ENCODE data around the gene ULBP3. TPM values are rescaled to one million over a fixed set of nuclear protein-coding genes. Genes with fewer than 3 reads are reported as not detected.

Gene ULBP3
- total RNA-seq, 1 experiment from 2014 or later, result 4.2 TPM

Other genes starting within 250 kb of the ULBP3 start
- gene LRP11, start 204.8 kb downstream of the ULBP3 start, total RNA-seq (2014; rRNA removed; shearing (Covaris generic)), result 25.5 and 27.3 TPM in 2 replicates
- not detected in 2 replicates for gene RAET1E, start 171.0 kb downstream of the ULBP3 start, total RNA-seq (2014; rRNA removed; shearing (Covaris generic))
- not detected in 2 replicates for gene RAET1G, start 146.0 kb downstream of the ULBP3 start, total RNA-seq (2014; rRNA removed; shearing (Covaris generic))
- 0.37 and 0.61 TPM in 2 replicates for gene ULBP2, start 127.1 kb downstream of the ULBP3 start, total RNA-seq (2014; rRNA removed; shearing (Covaris generic))
- not detected in 2 replicates for gene ULBP1, start 105.2 kb downstream of the ULBP3 start, total RNA-seq (2014; rRNA removed; shearing (Covaris generic))
- gene RAET1L, start 43.6 kb downstream of the ULBP3 start, total RNA-seq (2014; rRNA removed; shearing (Covaris generic)), result not detected in 2 replicates
- gene PPP1R14C, start 73.9 kb upstream of the ULBP3 start, total RNA-seq (2014; rRNA removed; shearing (Covaris generic)), result 0.11 TPM in 1 of 2 replicates, not detected in the other